Stimulated activated CD4-positive, alpha-beta T cell treated with anti-CD3 and anti-CD28 coated beads, Interleukin-2, amount 100 ng/mL, for 4 hours (primary cell): ENCODE data around the gene NGEF.

Source experiments
- DNase-seq: peaks from one replicate; pipeline ENCODE4 v3.0.0-alpha.2; 2020; ENCODE audit warnings: low read depth

Gene NGEF

DNA sequence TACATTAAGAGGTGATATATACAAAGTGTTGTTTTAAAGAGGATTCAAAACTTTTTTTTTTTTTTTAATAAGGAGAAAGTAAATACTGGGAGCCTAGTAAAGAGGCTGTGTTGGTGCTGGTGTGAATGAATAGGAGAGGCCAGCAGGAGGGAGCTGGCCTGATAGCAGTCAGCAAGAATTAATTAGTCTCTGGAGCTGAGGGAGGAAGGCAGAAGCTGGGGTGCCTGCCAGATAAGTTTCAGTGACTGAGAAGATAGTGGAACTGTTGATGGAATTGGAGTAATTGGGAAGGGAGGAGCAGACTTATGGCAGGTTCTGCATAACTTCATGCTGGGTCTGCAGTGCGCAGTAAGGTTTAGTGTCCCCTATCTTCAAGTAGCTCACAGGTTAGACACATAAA lies 179.2 kb downstream of the NGEF start:
- no peak for DNase-seq

- DNase-seq, result no peak
Measured at GRCh38 chr2:232831496-232831895, 181.6 kb downstream of the NGEF start.

GRCh38 chr2:232829988-232830387 lies 183.1 kb downstream of the NGEF start:
- DNase-seq, result no peak
